GM13977 (cell line): ENCODE results near the gene MRPL20.

Experiments used
- DNase-seq: peaks from one replicate; pipeline ENCODE4 v3.0.0; 2012; ENCODE audit warnings: low spot score
- in situ Hi-C: fragments of 300-500 bp; cut with MboI; formaldehyde crosslinking; loops from one replicate; pipeline ENCODE4 v1.12.0; 2022; ENCODE audit warnings: low sequenced_read_pairs, low pct_unique_long_range_greater_than_20kb, mixed read lengths, inconsistent platforms; ENCODE audit not compliant: unreplicated experiment
- TF ChIP-seq, protein P1 (sequence below): IDR thresholded peaks from 2 replicates; pipeline ENCODE4 v1.5.1; 2012; ENCODE audit warnings: mild to moderate bottlenecking, control low read depth; ENCODE audit not compliant: insufficient read depth; ENCODE audit errors: extremely low read depth, missing control alignments

Gene MRPL20

DNA sequence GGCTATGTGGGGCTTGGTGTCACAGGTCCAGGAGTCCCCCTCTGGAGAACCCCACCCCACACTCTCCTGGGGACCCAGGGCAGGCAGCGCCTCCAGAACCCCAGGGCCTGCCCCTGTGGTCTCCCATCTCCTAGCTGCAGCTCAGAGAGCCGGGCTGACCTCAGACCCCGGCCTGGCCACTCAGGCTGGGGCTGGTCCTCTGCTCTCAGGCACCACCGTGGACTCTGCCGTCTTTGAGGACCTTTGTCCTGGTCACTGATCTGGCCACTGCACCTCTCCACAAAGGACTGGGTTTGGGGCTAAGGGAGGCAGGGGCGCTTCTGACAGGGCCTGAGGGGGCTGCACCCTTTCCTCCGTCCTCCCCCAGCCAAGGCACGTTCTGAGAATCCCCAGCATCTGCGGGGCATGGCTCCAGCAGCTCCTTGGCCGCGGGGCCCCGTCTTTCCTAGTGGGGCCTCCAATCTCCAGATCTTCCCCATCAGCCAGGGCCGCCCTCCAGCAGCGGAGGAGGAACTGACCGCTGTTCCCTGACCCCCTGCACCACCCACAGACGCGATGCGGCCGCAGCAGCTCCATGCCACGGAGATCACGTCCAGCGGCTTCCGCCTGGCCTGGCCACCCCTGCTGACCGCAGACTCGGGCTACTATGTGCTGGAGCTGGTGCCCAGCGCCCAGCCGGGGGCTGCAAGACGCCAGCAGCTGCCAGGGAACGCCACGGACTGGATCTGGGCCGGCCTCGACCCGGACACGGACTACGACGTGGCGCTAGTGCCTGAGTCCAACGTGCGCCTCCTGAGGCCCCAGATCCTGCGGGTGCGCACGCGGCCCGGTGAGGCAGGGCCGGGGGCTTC lies 31.7 kb upstream of the MRPL20 start:
- TF ChIP-seq, protein P1, sequence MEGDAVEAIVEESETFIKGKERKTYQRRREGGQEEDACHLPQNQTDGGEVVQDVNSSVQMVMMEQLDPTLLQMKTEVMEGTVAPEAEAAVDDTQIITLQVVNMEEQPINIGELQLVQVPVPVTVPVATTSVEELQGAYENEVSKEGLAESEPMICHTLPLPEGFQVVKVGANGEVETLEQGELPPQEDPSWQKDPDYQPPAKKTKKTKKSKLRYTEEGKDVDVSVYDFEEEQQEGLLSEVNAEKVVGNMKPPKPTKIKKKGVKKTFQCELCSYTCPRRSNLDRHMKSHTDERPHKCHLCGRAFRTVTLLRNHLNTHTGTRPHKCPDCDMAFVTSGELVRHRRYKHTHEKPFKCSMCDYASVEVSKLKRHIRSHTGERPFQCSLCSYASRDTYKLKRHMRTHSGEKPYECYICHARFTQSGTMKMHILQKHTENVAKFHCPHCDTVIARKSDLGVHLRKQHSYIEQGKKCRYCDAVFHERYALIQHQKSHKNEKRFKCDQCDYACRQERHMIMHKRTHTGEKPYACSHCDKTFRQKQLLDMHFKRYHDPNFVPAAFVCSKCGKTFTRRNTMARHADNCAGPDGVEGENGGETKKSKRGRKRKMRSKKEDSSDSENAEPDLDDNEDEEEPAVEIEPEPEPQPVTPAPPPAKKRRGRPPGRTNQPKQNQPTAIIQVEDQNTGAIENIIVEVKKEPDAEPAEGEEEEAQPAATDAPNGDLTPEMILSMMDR: no peak
- peak; percentile 39 for DNase-seq
- in situ Hi-C loops: no loop called here

DNA sequence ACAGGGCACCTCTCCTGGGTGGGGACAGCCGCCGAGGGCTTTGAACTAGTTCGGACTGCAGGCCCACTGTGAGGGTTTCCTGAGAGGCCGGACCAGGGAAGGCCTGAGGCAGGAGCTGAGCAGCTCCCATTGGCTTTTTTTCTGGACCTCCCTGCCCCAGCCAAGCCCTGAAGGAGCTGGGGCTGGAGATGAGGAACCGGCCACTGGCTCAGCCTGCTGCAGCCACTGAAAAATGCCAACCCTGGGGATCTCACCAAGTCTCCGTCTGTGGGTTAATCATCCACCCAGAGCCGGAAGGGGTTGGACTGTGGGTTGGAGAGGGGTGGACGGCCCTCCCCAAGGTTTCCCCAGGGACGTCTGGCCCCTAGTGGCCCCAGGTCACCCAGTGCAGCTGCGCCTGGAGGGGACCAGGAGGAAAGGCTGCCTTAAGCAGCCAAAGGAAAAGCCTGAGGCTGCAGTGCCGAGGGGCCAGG lies 30.8 kb upstream of the MRPL20 start:
- DNase-seq: peak; percentile 71
- in situ Hi-C loops: no loop called here
- TF ChIP-seq, protein P1: peak; percentile 13

DNA sequence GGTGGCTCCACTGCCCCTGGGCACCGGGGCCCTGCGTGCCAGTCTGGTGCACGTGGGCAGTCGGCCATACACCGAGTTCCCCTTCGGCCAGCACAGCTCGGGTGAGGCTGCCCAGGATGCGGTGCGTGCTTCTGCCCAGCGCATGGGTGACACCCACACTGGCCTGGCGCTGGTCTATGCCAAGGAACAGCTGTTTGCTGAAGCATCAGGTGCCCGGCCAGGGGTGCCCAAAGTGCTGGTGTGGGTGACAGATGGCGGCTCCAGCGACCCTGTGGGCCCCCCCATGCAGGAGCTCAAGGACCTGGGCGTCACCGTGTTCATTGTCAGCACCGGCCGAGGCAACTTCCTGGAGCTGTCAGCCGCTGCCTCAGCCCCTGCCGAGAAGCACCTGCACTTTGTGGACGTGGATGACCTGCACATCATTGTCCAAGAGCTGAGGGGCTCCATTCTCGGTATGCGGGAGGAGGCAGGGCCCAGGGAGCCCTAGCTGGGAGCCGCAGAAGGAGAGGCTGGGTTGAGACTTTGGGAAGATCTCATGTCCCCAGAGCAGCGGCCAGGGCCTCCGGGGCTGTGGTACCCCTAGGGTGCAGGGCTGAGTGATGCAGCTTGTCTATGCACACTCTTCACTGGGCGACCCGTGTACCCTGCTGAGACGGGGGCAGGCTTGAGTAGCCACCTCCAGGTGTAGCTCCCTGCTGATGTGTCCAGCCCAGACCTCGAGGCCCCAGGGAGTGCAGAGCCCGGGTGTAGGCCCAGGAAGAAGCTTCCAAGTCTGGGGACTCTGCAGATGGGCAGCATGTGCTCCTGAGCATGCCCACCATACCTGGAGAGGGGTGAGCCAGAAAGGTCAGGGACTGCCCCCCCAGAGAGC lies 30.2 kb upstream of the MRPL20 start:
- in situ Hi-C loops: no loop called here
- DNase-seq: peak; percentile 34
- TF ChIP-seq, protein P1: no peak

DNA sequence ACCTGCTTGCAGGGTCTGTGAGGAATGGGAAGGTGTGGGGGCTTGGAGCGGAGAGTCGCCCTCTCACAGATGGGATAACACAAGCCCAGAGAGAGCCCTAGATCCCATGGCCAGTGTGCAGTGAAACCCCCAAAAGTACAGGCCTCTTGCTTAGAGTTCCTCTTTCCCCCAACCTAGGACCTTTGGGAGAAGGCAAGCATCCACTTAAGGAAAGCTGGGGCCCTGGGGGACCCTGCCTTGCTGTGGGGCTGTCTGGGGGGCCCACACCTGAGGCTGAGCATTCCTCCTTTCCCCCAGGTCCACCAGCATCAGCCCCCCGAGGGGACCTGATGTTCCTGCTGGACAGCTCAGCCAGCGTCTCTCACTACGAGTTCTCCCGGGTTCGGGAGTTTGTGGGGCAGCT lies 29.5 kb upstream of the MRPL20 start:
- in situ Hi-C loops: no loop called here
- peak; percentile 52 for DNase-seq
- TF ChIP-seq, protein P1: no peak

DNA sequence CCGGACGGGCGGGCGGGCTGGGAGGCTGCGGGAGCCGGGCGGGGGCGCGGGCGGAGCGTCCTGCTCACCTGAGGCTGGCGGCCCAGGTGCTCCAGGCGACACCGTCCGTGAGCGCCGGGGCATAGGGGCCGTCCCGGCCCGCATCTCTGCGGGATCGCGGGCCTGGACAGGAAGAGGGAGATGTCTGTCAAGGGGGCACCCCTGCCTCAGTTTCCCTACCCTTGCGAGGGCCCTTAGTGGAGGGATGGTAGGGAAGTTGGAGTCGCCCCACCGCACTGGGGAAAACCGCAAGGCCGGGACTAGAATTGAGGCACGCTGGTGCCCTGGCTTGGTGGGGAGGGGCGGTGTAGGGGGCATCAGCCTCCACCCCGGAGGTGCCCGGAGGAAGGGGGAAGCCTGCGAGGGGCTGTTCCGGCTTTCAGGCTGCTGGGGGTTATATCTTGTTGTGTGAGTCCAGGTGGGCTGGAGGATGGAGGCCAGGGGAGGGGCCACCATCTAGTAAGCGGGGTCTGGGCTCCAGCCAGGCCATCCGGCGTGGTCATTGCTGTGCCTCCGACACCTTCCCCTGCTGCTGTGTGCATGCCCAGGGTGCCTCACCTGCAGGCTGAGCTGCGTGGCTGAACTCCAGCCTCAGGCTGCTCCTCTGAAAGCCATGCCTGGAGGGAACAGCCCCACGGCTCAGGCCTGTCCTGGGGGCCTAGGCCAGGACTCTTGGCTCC lies 29.0 kb upstream of the MRPL20 start:
- TF ChIP-seq, protein P1: no peak
- DNase-seq: no peak
- in situ Hi-C loops: no loop called here
